ENCODE results near the gene FHOD3. TPM values are rescaled to one million over a fixed set of nuclear protein-coding genes. Genes with fewer than 3 reads are reported as not detected.

The FHOD3 gene
- total RNA-seq, 2 experiments from 2014 or later: not detected

GRCh38 chr18:36539674-36540231 is 242.2 kb downstream of the FHOD3 start:
- CTCF ChIA-PET: no interaction called here
- Mint-ChIP-seq H3K27ac (no peak overlapping the region), H3K36me3 (ENCODE audit: low read depth) (no peaks in the 10 kb centered on the region), H3K4me3 (no peak overlapping the region), H3K27me3 (no peaks in the 10 kb centered on the region), H3K4me1 (ENCODE audit: low read depth) (no peaks in the 10 kb centered on the region), H3K9me3 (no peaks in the 10 kb centered on the region)
- TF ChIP-seq CTCF (IDR thresholded peaks at IDR 0.05): no peak
- intact Hi-C loops (cut with micrococcal nuclease): no loop called here
- no peak for DNase-seq
- no peak for ATAC-seq
- POLR2A ChIA-PET: no interaction called here

GRCh38 chr18:36543030-36543429 is 245.5 kb downstream of the FHOD3 start:
- Mint-ChIP-seq H3K9me3 (no peaks in the 10 kb centered on the region), H3K27me3 (no peaks in the 10 kb centered on the region), H3K36me3 (ENCODE audit: low read depth) (no peaks in the 10 kb centered on the region), H3K4me3 (no peak overlapping the region), H3K4me1 (ENCODE audit: low read depth) (no peaks in the 10 kb centered on the region), H3K27ac (no peak overlapping the region)
- intact Hi-C loops (cut with micrococcal nuclease): no loop called here
- TF ChIP-seq CTCF (IDR thresholded peaks at IDR 0.05): no peak
- ChIA-PET CTCF (no interaction called here), POLR2A (no interaction called here)
- DNase-seq (no peak), ATAC-seq (no peak)

- H3K27me3 Mint-ChIP-seq: no peaks in the 10 kb centered on the region
- ChIA-PET POLR2A (no interaction called here), CTCF (no interaction called here)
- no peaks in the 10 kb centered on the region for H3K36me3 Mint-ChIP-seq (ENCODE audit: low read depth)
- no peak for TF ChIP-seq CTCF (IDR thresholded peaks at IDR 0.05)
- H3K9me3 Mint-ChIP-seq: no peaks in the 10 kb centered on the region
- ATAC-seq: no peak
- H3K4me1 Mint-ChIP-seq (ENCODE audit: low read depth): no peaks in the 10 kb centered on the region
- DNase-seq: no peak
- no peak overlapping the region for H3K27ac Mint-ChIP-seq
- intact Hi-C loops (cut with micrococcal nuclease): no loop called here
- H3K4me3 Mint-ChIP-seq: no peak overlapping the region
These were observed 246.6 kb downstream of the FHOD3 start for GRCh38 chr18:36543991-36544725.

GRCh38 chr18:36545821-36546427 is 248.4 kb downstream of the FHOD3 start:
- POLR2A ChIA-PET: no interaction called here
- no peak for DNase-seq
- TF ChIP-seq CTCF (IDR thresholded peaks at IDR 0.05): no peak
- no peak overlapping the region for H3K27ac Mint-ChIP-seq
- CTCF ChIA-PET: no interaction called here
- no peaks in the 10 kb centered on the region for H3K27me3 Mint-ChIP-seq
- H3K4me3 Mint-ChIP-seq: no peak overlapping the region
- H3K9me3 Mint-ChIP-seq: peaks cover 2% of the 10 kb centered on the region
- no peak for ATAC-seq
- H3K36me3 Mint-ChIP-seq (ENCODE audit: low read depth): no peaks in the 10 kb centered on the region
- intact Hi-C loops (cut with micrococcal nuclease): no loop called here
- H3K4me1 Mint-ChIP-seq (ENCODE audit: low read depth): no peaks in the 10 kb centered on the region

DNA sequence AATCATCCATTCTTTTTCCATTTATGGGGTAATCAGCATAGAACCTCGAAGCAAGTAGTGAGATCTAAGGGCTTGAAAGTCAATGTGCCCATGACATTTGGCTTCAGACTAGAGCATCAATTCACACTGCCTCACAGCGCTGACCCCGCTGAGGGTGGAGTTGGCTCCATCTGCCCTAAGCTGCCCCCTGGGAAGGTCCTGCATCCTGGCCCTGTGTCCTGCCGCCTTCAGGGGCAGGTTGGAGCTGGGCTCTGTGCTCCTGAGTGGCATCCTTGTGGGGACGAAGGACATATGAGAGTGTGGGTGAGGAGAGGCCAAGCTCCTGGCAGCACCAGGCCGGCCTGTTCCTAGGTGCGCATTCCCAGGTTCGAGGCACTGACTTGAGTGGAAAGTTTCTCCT is 249.4 kb downstream of the FHOD3 start:
- H3K36me3 Mint-ChIP-seq (ENCODE audit: low read depth): no peaks in the 10 kb centered on the region
- ChIA-PET POLR2A (no interaction called here), CTCF (no interaction called here)
- no peaks in the 10 kb centered on the region for H3K4me1 Mint-ChIP-seq (ENCODE audit: low read depth)
- H3K9me3 Mint-ChIP-seq: peaks cover 5% of the 10 kb centered on the region
- H3K4me3 Mint-ChIP-seq: no peak overlapping the region
- no peak for ATAC-seq
- TF ChIP-seq CTCF (IDR thresholded peaks at IDR 0.05): no peak
- no peak overlapping the region for H3K27ac Mint-ChIP-seq
- intact Hi-C loops (cut with micrococcal nuclease): no loop called here
- DNase-seq: no peak
- H3K27me3 Mint-ChIP-seq: no peaks in the 10 kb centered on the region
